IMR-90 (cell line): ENCODE measurements around the gene FAM210B. TPM values are rescaled to one million over a fixed set of nuclear protein-coding genes. Genes with fewer than 3 reads are reported as not detected.

ENCODE experiments used
- ATAC-seq: fragments of 200-7000 bp; cut with Tn5 transposase; 2 replicates; pipeline ENCODE4 v1.9.1; 2020; ENCODE audit warnings: low read depth, mild to moderate bottlenecking, moderate library complexity
- BruUV-seq: library from RNA; stranded (reverse); fragments of 400-500 nt; replicated peaks from 2 replicates; lab custom pipeline; 2021; lab: Mats Ljungman, UMichigan
- CTCF ChIA-PET: fragments of 300-600 bp; formaldehyde crosslinking; extraction: SDS; loops from one replicate; lab custom pipeline; 2021; ENCODE audit warnings: antibody characterized with exemption; lab: Yijun Ruan, JAX
- POLR2A ChIA-PET: fragments of 300-600 bp; sonication (Branson Sonifier 250); formaldehyde crosslinking; loops from one replicate; lab custom pipeline; 2022; ENCODE audit warnings: antibody characterized with exemption; ENCODE audit not compliant: unreplicated experiment; lab: Charles Lee
- DNase-seq: peaks from one replicate; pipeline ENCODE4 v3.0.0; 2013
- H2AFZ ChIP-seq: replicated peaks from 2 replicates; pipeline ENCODE3; 2013; ENCODE audit warnings: low read length, mild to moderate bottlenecking; ENCODE audit not compliant: poor library complexity
- H2AK5ac ChIP-seq: 2 replicates; pipeline ENCODE4 v1.6.1; 2013; ENCODE audit warnings: low read depth, low read length, inconsistent platforms
- H2AK9ac ChIP-seq: replicated peaks from 2 replicates; pipeline ENCODE3; 2013; ENCODE audit warnings: mild to moderate bottlenecking, low read depth, low read length, moderate library complexity; ENCODE audit not compliant: poor library complexity
- H2BK120ac ChIP-seq: 2 replicates; pipeline ENCODE4 v1.6.1; 2013; ENCODE audit warnings: low read depth, low read length, inconsistent platforms
- H2BK15ac ChIP-seq: 3 replicates; pipeline ENCODE4 v1.6.1; 2013; ENCODE audit warnings: low read depth, low read length, inconsistent platforms
- H2BK20ac ChIP-seq: 2 replicates; pipeline ENCODE4 v1.6.1; 2013; ENCODE audit warnings: low read depth, mild to moderate bottlenecking, inconsistent platforms, low read length, moderate library complexity
- H2BK5ac ChIP-seq: 2 replicates; pipeline ENCODE4 v1.6.1; 2013; ENCODE audit warnings: mild to moderate bottlenecking, low read depth, low read length, inconsistent platforms; ENCODE audit not compliant: poor library complexity, severe bottlenecking
- H3K14ac ChIP-seq: replicated peaks from 2 replicates; pipeline ENCODE4 v1.6.1; 2013; ENCODE audit warnings: low read depth, low read length, inconsistent platforms
- H3K18ac ChIP-seq: 2 replicates; pipeline ENCODE4 v1.6.1; 2013; ENCODE audit warnings: low read depth, low read length, control low read depth
- H3K23ac ChIP-seq: 2 replicates; pipeline ENCODE4 v1.6.1; 2013; ENCODE audit warnings: low read depth, low read length, inconsistent platforms
- H3K27ac ChIP-seq: 2 replicates; pipeline ENCODE4 v1.5.1; 2013; ENCODE audit warnings: mild to moderate bottlenecking, control low read depth, low read length; ENCODE audit not compliant: insufficient read depth
- H3K27me3 ChIP-seq: 2 replicates; pipeline ENCODE4 v1.6.1; 2013; ENCODE audit warnings: low read length; ENCODE audit not compliant: control insufficient read depth, insufficient read depth
- H3K36me3 ChIP-seq: 2 replicates; pipeline ENCODE4 v1.6.1; 2013; ENCODE audit warnings: low read length, mixed read lengths; ENCODE audit not compliant: control insufficient read depth, insufficient read depth
- H3K4ac ChIP-seq: 2 replicates; pipeline ENCODE4 v1.6.1; 2013; ENCODE audit warnings: low read depth, low read length, inconsistent platforms
- H3K4me1 ChIP-seq: 2 replicates; pipeline ENCODE4 v1.6.1; 2013; ENCODE audit warnings: low read length, mixed read lengths; ENCODE audit not compliant: control insufficient read depth, insufficient read depth
- H3K4me2 ChIP-seq: 2 replicates; pipeline ENCODE4 v1.6.1; 2013; ENCODE audit warnings: low read depth, mild to moderate bottlenecking, control low read depth, low read length, moderate library complexity
- H3K4me3 ChIP-seq: 2 replicates; pipeline ENCODE4 v1.5.1; 2013; ENCODE audit warnings: low read depth, mild to moderate bottlenecking, control low read depth, low read length, moderate library complexity; ENCODE audit not compliant: insufficient read depth
- H3K56ac ChIP-seq: 2 replicates; pipeline ENCODE4 v1.6.1; 2013; ENCODE audit warnings: low read length, inconsistent platforms; ENCODE audit not compliant: insufficient read depth; ENCODE audit errors: extremely low read depth
- H3K79me1 ChIP-seq, 2 experiments: 2 replicates each; pipeline ENCODE4 v1.6.1; 2013; ENCODE audit warnings: low read length in 2 of 2, inconsistent platforms in 1 of 2, low read depth in 1 of 2
- H3K9ac ChIP-seq: 2 replicates; pipeline ENCODE4 v1.6.1; 2013; ENCODE audit warnings: low read depth, low read length, control low read depth
- H3K9me1 ChIP-seq: 2 replicates; pipeline ENCODE4 v1.6.1; 2013; ENCODE audit warnings: low read length, inconsistent platforms; ENCODE audit not compliant: insufficient read depth
- H3K9me3 ChIP-seq: 2 replicates; pipeline ENCODE4 v1.6.1; 2013; ENCODE audit warnings: low read length; ENCODE audit not compliant: control insufficient read depth, insufficient read depth
- H4K20me1 ChIP-seq: 2 replicates; pipeline ENCODE4 v1.6.1; 2013; ENCODE audit warnings: low read length, inconsistent platforms; ENCODE audit not compliant: insufficient read depth
- H4K5ac ChIP-seq: 2 replicates; pipeline ENCODE4 v1.6.1; 2013; ENCODE audit warnings: mild to moderate bottlenecking, low read depth, low read length, control low read depth
- H4K8ac ChIP-seq, 2 experiments: 2 replicates each; pipeline ENCODE4 v1.6.1; 2013; ENCODE audit warnings: low read depth in 2 of 2, low read length in 2 of 2, control low read depth in 1 of 2, inconsistent platforms in 1 of 2
- H4K91ac ChIP-seq: 2 replicates; pipeline ENCODE4 v1.6.1; 2013; ENCODE audit warnings: low read depth, low read length, inconsistent platforms; ENCODE audit not compliant: insufficient read depth
- NFE2L2 ChIP-seq: fragments of 150-350 bp; IDR thresholded peaks from 2 replicates; pipeline ENCODE4 v1.6.1; 2016; ENCODE audit warnings: low read depth, mild to moderate bottlenecking, low read length
- POLR2A ChIP-seq: IDR thresholded peaks from 2 replicates; pipeline ENCODE4 v1.6.1; 2012; ENCODE audit warnings: mild to moderate bottlenecking, low read depth, low read length
- WGBS, 2 experiments: methylation state at CpG; one replicate each; pipeline versions ENCODE4 v1.1.5 to v1.1.7; 2013; ENCODE audit warnings: missing lambda C conversion rate in 2 of 2; ENCODE audit not compliant: insufficient read length in 1 of 2; ENCODE audit errors: extremely low coverage in 2 of 2; 5-methylcytosine and 5-hydroxymethylcytosine counted together
- dilution Hi-C: fragments of 300-500 bp; cut with HindIII; formaldehyde crosslinking; loops from one replicate; pipeline ENCODE4 v1.14.3; 2018; ENCODE audit warnings: low sequenced_read_pairs; ENCODE audit not compliant: unreplicated experiment
- in situ Hi-C: fragments of 300-500 bp; cut with MboI; formaldehyde crosslinking; loops from 3 replicates; pipeline ENCODE4 v1.14.3; 2019; ENCODE audit warnings: low sequenced_read_pairs, inconsistent platforms, mixed read lengths
- intact Hi-C: fragments of 100-400 bp; cut with micrococcal nuclease; formaldehyde crosslinking; loops from 2 replicates; pipeline ENCODE4 v1.10.0; 2022
- polyA plus RNA-seq, 3 experiments: library from polyadenylated mRNA; depleted of rRNA; stranded (reverse); fragments of >200 nt; gene quantifications; 2 replicates each; pipeline ENCODE4 v1.2.3, GENCODE V29; 2012; ENCODE audit warnings: low replicate concordance in 1 of 3
- total RNA-seq: library from RNA; depleted of rRNA; stranded (reverse); fragments of >200 nt; gene quantifications from 2 replicates; pipeline ENCODE4 v1.2.3, GENCODE V29; 2012
- TF ChIP-seq, protein P1 (sequence below): fragments of 150-350 bp; IDR thresholded peaks from 2 replicates; pipeline ENCODE4 v1.6.1; 2016; ENCODE audit warnings: low read depth, mild to moderate bottlenecking, low read length, moderate library complexity, borderline replicate concordance

FAM210B gene
- total and polyA plus RNA-seq, 2 of the 4 experiments (the other 2 are of a cell fraction), result 29.5 to 45.0 TPM

DNA sequence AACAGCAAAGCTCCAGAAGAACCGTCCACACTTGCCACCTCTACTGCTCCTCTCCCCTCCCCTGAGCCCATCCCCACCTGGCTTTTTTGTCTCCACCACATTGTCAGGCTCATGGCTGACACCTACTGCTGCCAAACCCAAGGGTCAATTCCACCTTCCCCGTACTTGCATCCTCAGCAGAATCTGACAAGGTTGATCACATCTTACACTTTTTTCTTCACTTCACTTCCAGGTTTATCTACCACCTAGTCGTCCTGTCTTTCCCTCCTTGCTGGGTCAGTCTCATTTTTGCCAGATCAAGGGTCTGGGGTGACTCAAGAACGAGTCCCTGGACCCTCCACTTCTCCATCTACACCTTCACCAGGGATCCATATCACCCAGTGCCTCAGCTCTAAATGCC lies 30.1 kb downstream of the FAM210B start:
- Histone ChIP-seq H2BK15ac (no peak overlapping the region), H3K27ac (no peak overlapping the region), H3K4me3 (no peak overlapping the region), H3K36me3 (peaks cover 12% of the 10 kb centered on the region), H4K5ac (no peak overlapping the region), H2BK5ac (no peak overlapping the region), H3K4ac (no peak overlapping the region), H3K9me3 (no peaks in the 10 kb centered on the region), H3K56ac (no peak overlapping the region), H3K79me1 (peaks cover 42 to 67% of the 10 kb centered on the region in 2 experiments), H4K91ac (no peak overlapping the region), H4K8ac (no peak overlapping the region), H3K18ac (no peak overlapping the region), H2AK5ac (no peak overlapping the region), H2BK120ac (no peak overlapping the region), H3K27me3 (no peaks in the 10 kb centered on the region), H3K23ac (no peak overlapping the region), H3K14ac (no peak overlapping the region), H3K9ac (no peak overlapping the region), H2AFZ (no peak overlapping the region), H4K20me1 (no peaks in the 10 kb centered on the region), H3K4me2 (no peak overlapping the region), H2BK20ac (no peak overlapping the region), H2AK9ac (peak overlapping the region; percentile 19), H3K4me1 (peaks cover 4% of the 10 kb centered on the region; the same call in 1 of the 2 replicates), H3K9me1 (peaks cover 20% of the 10 kb centered on the region)
- in situ Hi-C loops (loop anchor here (25.0 kb wide), 1 partner anchor 973 kb away; the partner anchor contains the start of gene RAE1), intact Hi-C loops (no loop called here), dilution Hi-C loops (no loop called here)
- WGBS, 2 experiments, result 83% methylated on average over 3 of the region's 4 CpGs; no CpG with 5 or more reads in 1 of the 2 experiments
- no TSS peak for BruUV-seq
- ATAC-seq (no peak), DNase-seq (no peak)
- TF ChIP-seq, protein P1, sequence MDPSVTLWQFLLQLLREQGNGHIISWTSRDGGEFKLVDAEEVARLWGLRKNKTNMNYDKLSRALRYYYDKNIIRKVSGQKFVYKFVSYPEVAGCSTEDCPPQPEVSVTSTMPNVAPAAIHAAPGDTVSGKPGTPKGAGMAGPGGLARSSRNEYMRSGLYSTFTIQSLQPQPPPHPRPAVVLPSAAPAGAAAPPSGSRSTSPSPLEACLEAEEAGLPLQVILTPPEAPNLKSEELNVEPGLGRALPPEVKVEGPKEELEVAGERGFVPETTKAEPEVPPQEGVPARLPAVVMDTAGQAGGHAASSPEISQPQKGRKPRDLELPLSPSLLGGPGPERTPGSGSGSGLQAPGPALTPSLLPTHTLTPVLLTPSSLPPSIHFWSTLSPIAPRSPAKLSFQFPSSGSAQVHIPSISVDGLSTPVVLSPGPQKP, result no peak
- TF ChIP-seq POLR2A (no peak; the same call in 1 of the 2 replicates), NFE2L2 (no peak)
- POLR2A ChIA-PET, result no interaction called here
- CTCF ChIA-PET, result no interaction called here
